Activated gamma-delta T cell treated with Interleukin-2 at 50 U/mL for 16 hours (primary cell): ENCODE data around the gene PSMB10.

Experiments
- DNase-seq: peaks from one replicate; pipeline ENCODE4 v3.0.0-alpha.2; 2020

Gene PSMB10

GRCh38 chr16:67888331-67888730, 48.3 kb downstream of the PSMB10 start:
- DNase-seq: no peak

- DNase-seq: no peak
Observed at GRCh38 chr16:67886387-67886786, 50.3 kb downstream of the PSMB10 start.

- no peak for DNase-seq
Observed at GRCh38 chr16:67885976-67886375, 50.7 kb downstream of the PSMB10 start.

- no peak for DNase-seq
Observed at GRCh38 chr16:67885545-67885944, 51.1 kb downstream of the PSMB10 start.

GRCh38 chr16:67884684-67885083, 52.0 kb downstream of the PSMB10 start, which contains the start of gene NRN1L:
NRN1L (plus strand) TSS chr16:67884885; CDS start chr16:67884904, 19 bp downstream.
- DNase-seq: no peak
